ENCODE results near the gene PRDM11.

The PRDM11 gene

DNA sequence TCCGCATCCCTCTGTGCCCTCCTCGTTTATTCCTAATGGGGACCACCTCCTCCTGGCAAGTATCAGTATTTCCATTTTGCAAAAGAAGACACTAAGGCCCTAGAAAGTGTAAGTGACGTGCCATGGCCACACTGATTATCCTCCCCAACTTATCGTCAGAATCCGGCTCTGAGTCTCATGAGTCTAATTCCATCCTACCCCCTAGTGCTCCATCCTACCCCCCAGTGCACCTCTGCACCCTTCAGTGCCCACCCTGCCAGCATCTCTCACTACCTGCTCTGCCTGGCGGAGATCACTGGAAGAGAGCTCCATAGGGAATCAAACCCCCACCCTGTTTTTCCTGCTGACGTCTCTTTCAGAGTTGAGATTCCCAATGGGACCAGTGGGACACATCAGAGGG is 31.8 kb downstream of the PRDM11 start:
- DNase-seq, result no peak

DNA sequence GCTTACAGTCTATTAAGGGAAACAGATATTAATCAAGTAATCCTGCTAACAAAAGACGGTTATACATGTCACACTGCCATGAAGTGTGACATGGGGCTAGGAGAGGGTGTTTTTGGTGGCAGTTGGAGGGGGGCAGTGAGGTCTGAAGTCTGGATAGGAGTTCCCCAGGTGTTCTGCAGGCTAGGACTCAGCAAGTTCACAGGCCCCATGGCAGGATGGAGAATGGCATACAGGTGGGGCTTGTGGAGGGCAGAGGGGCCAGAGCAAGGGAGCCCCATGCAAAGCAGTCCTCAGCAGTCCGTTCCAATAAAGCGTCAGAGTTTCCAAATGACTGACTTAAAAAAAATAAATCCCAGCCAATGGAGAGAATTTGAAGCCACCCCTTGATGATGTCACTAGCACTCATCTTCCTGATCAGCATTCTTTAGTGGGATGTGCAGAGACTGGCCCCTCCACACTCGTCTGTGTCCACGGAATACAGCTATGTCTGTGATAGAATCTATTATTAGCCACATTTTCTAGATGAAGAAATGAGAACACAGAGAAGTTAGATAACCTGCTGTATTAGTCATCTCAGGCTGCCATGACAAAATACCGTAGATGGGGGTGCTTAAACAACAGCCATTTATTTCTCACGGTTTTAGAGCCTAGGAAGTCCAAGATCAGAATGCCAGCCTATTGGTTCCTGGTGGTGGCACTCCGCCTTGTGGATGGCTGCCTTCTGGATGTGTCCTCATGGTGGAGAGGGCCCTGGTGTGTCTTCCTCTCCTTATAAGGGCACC is 32.6 kb downstream of the PRDM11 start:
- no peak for DNase-seq

DNA sequence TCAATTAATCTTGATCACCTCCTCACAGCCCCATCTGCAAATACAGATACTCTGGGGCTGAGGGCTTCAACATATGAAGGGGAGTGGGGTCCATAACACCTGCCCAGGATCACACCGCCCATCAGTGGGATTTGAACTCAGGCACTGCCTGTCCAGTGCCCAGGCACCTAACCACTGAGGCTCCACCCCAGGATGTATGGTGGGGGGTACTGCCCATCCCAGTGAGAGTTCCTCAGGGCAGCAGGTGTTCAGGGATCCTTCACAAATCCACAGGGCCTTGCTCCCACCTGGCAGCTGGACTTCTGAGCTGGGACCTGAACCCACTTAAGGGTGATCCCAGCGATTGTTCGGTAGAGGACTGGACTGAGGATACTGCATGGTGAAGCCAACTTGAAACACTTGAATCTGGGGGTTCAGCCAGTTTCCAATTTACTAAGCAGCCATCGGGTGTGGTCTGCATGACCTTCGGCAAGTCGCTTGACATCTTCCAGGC is 33.3 kb downstream of the PRDM11 start:
- no peak for DNase-seq

DNA sequence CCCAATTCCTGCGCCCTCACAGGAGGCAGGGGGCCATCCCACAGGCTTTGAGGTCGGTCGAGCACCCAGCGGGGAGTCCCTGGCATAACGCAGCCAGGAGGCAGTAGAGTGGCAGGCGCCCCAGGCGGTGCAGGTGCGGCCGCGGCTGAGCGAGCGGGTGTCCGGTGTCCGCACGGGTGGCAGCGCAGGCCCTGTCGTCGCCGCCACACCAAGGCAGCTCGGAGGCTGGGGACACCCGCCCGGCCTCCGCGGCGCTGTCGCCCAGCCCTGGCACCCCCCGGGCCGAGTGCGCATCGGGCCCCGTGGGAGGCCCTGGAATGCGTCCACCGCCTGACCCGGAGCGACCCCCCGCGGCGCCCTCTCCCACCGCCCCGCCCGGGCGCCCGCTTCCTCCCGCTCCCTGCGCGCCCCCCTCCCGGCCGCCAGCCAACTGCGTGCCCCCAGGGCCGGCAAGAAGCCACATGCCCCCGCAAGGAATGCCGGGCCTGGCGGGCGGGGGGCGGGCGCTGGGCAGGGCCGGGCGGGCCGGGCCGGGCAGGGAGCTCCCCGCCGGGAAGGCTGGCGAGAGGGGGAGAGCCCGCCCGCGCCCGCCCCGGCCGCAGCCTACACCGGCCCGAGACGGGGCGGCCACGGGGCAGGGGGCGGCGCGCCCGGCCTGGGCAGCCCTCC is 33.9 kb downstream of the PRDM11 start:
- DNase-seq, result no peak

DNA sequence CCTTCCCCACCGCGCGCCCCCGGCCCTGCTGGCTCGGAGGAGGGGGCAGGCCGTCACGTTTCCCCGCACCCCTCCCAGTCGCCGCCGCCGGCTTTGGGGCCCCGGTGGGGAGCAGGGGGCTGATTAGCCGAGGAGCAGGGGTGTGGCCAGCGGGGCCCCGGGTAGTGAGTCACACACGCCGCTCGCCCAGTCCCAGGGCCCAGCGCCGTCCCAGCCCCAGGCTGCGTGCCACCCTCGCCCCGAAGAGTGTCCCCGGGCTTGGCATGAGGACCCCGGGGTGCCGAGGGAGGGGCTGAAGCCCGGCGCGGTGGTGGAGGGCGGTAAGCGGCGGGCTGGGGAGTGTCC is 34.4 kb downstream of the PRDM11 start:
- DNase-seq, result peak; percentile 49

DNA sequence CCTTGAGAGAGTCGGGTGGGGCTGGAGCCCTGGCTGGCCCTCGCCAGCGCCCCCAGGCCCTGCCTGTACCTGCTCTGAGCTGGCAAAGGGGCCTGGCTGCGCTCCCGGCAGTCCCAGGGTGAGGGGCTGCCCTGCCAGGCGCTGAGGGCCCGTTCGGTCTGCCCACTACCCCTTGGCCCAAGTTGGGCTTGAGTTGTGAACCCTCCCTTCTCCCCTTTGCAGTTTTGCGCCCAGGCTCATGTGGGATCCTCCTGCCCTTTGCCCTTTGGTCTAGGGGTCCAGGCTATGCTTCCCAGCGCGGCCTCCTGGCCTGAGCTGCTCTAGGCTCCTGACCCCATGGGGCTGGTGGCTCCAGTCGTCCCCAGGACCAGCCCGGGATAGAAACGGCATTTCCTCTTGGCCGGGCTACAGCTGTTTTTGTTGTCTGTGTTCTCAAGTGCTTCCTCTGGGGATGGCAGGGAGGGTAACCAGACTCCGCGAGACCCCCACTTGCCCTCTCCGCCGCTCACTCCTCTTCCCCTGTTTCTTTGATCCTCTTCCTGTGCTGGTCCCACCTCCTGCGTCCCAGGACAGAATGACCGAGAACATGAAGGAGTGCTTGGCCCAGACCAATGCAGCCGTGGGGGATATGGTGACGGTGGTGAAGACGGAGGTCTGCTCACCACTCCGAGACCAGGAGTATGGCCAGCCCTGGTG is 34.9 kb downstream of the PRDM11 start:
- no peak for DNase-seq

DNA sequence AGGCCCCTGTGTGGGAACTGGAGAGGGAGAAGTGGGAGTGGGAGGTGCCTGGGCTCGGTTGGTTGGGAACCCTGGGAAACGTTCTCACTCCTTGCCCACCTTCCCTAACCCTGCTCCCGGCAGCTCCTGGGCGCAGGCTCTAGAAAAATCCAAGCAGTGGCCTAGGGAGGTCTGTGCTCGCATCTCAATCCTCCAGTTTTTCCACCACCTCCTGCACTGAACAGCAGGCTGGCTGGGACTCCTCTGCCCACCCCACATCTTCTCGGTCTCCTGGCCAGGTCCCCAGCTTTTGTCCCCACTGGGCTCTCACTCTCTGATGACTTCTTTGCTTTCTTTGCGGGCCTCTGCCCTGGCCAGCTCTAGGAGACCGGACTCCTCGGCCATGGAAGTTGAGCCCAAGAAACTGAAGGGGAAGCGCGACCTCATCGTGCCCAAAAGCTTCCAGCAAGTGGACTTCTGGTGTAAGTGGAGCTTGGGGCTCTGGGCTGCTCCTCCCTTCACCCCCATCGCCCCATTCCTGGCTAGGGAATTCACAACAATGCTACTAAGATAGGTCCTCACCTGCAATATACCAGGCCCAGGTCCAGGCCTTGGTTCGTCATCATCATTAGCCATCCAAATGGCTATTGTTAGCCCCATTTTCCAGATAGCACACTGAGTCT is 35.6 kb downstream of the PRDM11 start:
- DNase-seq, result no peak

DNA sequence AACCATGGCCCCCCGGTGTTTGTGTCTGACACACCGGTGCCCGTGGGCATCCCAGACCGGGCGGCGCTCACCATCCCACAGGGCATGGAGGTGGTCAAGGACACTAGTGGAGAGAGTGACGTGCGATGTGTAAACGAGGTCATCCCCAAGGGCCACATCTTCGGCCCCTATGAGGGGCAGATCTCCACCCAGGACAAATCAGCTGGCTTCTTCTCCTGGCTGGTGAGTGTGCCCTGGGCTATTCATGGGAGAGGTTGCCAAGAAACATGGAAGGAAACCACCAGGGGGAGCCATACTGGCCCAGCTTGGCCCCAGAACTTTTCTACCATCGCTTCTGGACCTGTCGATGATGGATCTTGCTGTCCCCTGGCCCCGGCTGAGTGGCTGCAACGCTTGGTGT is 36.5 kb downstream of the PRDM11 start:
- peak; percentile 12 for DNase-seq

DNA sequence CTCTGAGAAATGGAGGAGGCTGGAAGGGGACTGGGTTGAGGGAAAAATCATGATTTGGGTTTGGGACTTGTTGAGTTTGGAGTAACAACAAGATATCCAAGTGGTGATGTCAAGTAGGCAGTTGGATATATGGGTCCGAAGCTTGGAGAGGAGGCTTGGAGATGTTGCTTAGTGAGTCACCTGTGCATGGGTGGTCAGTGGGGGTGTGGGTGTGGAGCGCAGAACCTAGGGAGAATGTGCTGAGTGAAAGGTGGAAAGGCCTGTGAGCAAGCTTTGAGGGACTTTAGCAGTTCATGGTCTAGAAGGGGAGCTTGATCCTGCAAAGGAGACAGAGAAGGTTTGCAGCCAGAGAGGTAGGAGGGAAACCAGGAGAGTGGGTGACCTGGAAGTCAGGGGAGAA is 38.2 kb downstream of the PRDM11 start:
- DNase-seq, result no peak

DNA sequence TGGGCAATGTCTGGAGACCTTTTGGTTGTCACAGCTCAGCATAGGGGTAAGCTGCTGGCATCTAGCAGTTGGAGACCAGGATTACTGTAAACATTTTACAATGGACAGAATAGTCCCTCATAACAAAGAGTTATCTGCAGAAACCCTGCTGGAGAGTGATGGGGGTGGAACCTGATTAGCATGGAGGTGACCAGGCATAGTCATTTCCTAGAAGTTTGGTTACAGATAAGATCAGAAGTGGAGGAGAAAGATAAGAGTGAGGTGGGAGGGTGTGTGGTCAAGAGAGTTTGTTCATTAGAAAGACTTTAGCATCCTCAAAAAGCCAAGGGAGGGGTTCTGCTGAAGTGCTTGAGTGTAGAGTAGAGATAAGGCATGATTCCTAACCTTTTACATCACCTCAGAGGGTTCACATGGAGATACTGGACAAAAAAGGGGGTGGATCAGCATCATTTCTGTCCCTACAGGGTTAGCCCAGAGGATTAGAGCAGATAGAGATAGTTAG is 38.8 kb downstream of the PRDM11 start:
- DNase-seq, result no peak

DNA sequence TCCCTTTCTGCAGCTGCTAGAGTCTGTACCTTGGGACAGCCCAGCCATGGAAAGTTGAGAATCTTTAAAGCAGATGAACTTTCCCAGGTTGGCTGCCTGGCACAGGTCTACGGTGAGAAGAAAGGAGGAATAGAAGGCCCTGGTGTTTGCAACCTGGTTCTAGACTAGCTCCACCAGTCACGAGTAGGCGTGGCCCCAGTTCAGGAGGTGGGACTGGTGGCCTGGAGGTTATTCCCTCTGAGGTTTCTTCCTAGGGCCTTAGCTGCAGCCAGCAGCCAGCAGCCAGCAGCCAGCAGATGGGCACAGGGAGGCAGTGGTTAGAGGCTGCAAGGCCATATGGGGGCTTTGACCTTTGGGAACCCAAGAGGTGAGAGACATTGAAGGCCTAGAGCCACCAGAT is 40.9 kb downstream of the PRDM11 start:
- DNase-seq, result no peak

DNA sequence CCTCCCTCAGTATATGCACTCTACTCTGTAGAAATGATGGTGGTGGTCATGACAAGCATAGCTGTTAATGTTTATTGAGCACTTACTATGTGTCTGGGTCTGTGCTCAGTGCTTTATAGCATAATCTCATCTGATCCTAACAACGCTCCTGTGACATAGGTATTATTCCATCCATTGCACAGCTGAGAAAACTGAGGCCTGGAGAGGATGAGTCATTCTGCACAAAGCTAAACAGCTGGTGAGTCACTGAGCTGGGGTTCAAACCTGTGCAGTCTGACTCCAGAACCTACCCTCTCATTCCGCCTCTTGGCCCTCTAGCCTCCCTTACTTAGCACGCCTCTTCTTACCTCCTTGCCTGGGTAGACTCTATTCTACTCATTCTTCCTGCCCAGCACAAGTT is 41.7 kb downstream of the PRDM11 start:
- no peak for DNase-seq

DNA sequence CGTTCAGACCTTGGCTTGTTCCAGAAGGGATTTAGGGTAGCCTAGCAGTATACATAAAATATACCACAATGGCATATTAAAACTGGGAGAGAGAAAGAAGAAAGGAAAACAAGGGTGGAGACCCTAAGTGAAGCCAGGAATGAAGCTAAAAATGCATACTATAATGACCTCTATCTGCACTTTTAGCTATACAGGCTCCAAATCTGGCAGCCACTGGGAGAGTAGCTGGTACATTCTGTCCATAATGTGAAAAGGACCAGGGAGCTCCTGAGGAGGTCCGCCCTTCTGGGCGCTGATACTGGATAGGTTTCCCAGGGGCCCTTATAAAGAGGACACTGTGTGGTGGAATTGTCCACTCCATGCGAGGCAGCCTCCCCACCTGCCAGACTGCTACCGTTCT is 42.8 kb downstream of the PRDM11 start:
- no peak for DNase-seq

DNA sequence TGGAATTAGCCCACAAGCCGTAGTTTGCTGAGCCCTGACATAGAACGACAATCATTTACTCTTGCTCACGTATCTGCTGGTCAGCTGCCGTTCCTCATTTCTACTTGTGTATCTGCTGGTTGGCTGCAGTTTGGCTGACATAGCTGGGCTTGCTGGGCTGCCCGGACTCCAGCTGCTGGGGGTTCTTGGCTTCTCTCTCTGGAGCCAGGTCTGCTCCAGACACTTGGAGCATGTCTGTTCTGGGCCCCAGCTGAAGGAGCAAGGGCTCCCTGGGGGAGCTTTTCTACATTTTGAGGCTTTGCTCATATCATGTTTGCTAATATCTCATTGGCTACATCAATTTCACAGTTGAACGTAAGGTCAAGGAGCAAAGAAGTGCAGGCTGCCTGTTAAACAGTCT is 47.3 kb downstream of the PRDM11 start:
- no peak for DNase-seq

DNA sequence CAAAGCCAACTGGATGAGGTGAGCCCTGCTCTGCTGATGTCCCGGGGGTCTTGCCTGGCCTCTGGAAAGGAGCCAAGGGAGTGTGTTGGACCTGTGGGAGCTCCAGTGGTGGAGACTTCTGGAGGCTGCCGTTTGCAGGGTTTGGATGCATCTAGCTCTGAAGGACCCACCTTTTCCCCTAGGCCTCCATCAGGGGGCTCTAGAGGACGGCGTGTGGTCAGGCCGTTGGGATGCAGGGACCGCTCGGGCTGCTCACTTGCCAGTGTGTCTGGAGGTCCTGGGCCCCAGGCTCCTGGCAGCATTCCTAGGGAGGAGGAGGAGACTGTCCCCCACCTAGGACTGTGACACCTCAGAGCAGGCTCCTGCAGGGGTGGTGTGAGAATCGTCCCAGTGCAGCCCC is 58.3 kb downstream of the PRDM11 start:
- no peak for DNase-seq

DNA sequence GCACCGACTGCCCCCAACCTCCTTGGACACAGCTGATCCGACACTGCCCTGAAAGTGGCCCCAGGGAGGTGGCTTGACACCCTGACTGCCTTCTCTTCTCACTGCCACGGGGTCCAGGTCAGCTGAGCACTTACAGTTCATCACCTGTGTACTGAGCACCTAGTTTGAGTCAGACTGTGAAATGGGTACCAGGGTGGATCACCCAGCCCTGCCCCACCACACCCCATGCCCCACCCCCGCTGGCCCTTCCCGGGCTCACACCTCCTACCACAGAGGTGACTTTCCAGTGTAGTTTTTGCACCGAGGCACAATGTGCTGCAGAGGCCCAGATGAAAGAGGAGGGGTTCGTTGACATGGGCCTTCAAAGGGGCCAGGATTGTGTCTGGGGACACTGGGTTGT is 59.5 kb downstream of the PRDM11 start:
- no peak for DNase-seq

DNA sequence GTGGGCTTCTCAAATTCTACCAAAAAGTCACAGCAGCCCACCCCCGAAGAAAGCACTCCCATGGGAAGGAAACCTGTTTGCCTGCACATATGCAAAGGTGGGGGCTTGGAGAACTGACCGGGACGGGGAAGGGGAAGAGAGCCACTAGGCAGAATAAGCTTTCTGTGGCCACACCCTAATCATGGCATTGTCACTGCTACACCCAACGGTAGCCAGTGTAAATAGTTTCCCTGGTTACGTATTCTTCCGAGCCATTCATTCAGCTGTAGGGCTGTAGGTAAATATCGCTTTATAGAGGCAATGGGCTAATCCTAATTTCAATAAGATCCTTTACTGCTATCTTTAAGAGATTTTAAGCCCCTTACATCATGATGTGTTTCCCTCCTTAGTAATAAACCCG is 61.7 kb downstream of the PRDM11 start:
- DNase-seq, result no peak

DNA sequence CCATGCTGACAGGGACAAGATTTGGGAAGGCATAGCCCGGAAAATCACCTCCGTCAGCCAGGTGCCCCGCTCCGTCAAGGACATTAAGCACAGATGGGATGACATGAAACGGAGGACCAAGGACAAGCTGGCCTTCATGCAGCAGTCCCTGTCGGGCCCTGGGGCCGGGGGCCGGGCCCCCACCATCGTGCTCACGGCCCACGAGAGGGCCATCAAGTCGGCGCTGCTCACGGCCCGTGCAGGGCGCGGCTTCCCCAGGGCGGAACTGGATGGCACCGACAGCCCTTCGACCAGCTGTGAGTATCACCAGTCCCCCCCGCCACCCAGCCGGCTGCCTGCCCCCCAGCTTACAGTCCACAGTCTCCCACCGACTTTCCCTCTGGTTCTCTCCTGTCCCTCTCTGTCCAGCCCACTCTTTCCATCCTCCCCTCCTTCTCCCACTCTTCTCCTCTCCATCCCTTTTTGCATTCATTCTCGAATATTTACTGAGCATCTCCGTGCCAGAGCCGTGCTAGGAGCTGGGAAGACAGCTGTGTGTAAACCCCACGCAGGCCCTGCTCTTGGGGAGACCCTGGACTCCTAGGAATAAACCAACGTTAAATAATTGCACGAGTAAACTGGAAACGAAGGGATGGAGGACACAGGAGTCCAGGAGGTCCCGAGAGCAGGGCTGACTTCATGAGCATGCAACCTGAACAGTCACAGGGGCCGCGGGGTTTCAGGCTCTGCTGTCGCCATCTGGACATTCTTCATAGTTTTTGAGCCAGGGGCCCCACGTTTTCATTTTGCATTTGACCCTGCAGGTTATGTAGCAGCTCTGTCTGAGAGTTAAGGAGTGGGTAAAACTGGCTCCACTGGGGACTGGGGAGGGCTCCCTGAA is 62.8 kb downstream of the PRDM11 start:
- DNase-seq, result no peak

DNA sequence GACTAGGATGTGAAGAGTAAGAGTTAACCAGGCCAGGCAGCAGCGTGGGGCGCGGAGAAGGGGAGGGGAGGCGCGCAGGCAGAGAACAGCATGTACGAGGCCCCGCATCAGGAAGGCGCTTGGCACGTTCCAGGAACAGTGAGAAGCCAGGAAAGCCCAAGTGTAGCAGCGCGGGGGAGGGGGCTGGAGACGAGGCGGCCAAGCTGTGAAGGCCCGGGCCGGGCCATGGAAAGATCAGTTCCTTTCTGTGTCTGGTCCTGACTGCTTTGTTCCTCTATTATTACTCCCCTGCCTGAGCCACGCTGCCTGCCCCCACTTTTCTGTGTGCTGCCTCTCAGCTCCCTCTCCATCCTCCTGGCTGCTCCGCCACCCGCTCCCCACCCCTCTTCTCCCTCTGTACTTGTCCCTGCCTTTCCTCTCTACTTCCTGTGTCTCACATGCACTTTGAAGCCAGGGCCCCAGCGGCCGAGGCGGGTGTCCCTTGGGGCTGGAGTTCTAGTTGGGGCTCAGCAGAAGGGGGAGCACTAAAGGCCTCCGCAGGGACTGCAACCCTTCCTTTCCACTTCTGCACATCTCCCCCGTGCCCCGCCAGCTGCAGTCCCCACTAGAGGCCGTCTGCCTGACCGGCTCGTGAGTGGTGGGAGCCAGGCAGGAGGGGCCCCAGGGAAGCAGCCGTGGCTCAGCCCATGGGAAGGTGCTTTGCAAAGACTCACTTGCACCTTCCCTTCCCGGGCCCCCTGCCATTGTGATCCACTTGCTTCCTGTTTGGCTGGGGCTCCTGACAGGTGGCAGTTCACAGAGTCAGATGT is 63.7 kb downstream of the PRDM11 start:
- DNase-seq, result no peak

DNA sequence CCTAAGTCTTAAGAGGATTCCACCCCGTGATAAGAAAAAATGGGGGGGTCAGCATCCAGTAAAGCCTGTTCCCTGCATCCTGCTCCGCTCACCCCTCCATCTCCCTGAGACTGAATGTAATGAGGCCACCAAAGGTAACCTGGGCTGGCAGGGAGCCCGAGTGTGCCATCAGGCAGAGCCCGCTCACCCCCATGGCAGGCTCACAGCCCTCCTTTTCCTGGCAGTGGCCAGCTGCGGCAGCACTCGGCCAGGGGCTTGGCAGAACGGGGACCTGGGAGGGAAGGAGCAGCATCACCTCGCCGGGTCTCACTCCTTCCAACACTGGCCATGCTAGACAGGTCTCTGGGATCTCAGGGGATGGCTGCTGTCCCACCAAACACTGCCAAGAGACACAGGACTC is 64.4 kb downstream of the PRDM11 start:
- DNase-seq, result no peak

DNA sequence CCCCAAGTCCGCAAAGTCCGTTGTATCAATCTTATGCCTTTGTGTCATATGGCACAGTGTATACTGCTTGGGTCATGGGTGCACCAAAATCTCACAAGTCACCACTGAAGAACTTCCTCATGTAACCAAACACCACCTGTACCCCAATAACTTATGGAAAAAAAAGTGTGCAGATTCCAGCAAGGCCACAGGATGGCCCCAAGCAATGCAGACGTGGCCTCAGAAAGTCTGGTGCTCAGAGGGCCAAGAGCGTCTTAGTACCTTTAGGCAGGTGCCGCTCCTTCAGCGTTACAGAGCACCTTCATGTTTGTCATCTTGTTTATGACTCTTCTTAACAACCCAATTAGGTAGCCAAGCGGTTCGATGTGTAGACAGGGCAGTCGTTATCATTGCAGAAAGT is 65.3 kb downstream of the PRDM11 start:
- no peak for DNase-seq
